HG03354 (cell line): ENCODE data around the gene MANEAL.
A peak's percentile ranks its signal among the peaks of the same experiment; 100 is the strongest.
"Not testable (repeated sequence)": the region's sequence is repeated elsewhere in the genome, so short reads cannot be mapped to it uniquely, and the experiment has no call there.

Experiments used
- ATAC-seq: cut with Tn5 transposase; IDR thresholded peaks from one replicate; pipeline ENCODE4 v1.9.1; 2021; ENCODE audit warnings: mild to moderate bottlenecking; ENCODE audit not compliant: unreplicated experiment, poor library complexity, severe bottlenecking

Gene MANEAL

GRCh38 chr1:37793773-37794371 lies at the start of gene MANEAL:
Gene MANEAL, plus strand, starts transcription at chr1:37793847. Its CDS starts 336 bp downstream, at chr1:37794183.
- peak; percentile 56 for ATAC-seq

- no peak for ATAC-seq
Observed at GRCh38 chr1:37746806-37747205, 46.8 kb upstream of the MANEAL start.

- ATAC-seq: no peak
Observed at GRCh38 chr1:37748565-37748964, 45.1 kb upstream of the MANEAL start.

- ATAC-seq: no peak
Observed at GRCh38 chr1:37752213-37752582, 41.4 kb upstream of the MANEAL start.

GRCh38 chr1:37752583-37753471 lies 40.8 kb upstream of the MANEAL start:
- ATAC-seq: no peak

GRCh38 chr1:37753473-37754321 lies 40.0 kb upstream of the MANEAL start:
- no peak for ATAC-seq

GRCh38 chr1:37755290-37755689 lies 38.4 kb upstream of the MANEAL start:
- ATAC-seq: no peak

GRCh38 chr1:37755951-37756560 lies 37.6 kb upstream of the MANEAL start:
- no peak for ATAC-seq

- no peak for ATAC-seq
Observed at GRCh38 chr1:37759451-37759850, 34.2 kb upstream of the MANEAL start.

- ATAC-seq: no peak
Observed at GRCh38 chr1:37761416-37762095, 32.1 kb upstream of the MANEAL start.

- no peak for ATAC-seq
Observed at GRCh38 chr1:37762516-37762915, 31.1 kb upstream of the MANEAL start.

GRCh38 chr1:37763791-37764413 lies 29.7 kb upstream of the MANEAL start:
- no peak for ATAC-seq

- no peak for ATAC-seq
Observed at GRCh38 chr1:37764414-37764825, 29.2 kb upstream of the MANEAL start.

- ATAC-seq: no peak
Observed at GRCh38 chr1:37764888-37765441, 28.7 kb upstream of the MANEAL start, which contains the start of gene EPHA10. Gene EPHA10, minus strand, starts transcription at chr1:37765120. Its CDS starts 54 bp downstream, at chr1:37765066.

GRCh38 chr1:37765916-37766664 lies 27.6 kb upstream of the MANEAL start:
- no peak for ATAC-seq

GRCh38 chr1:37767488-37767887 lies 26.2 kb upstream of the MANEAL start:
- ATAC-seq: no peak

- ATAC-seq: not testable (repeated sequence)
Observed at GRCh38 chr1:37771440-37771839, 22.2 kb upstream of the MANEAL start.
